HEK293 (cell line): ENCODE measurements around the gene EXTL1.

Source experiments
- FEZF1 ChIP-seq: fragments of 450-650 bp; formaldehyde crosslinking; IDR thresholded peaks from 2 replicates; pipeline ENCODE4 v1.5.1; 2016; ENCODE audit warnings: missing biosample characterization, missing genetic modification characterization
- TCF7L2 ChIP-seq: IDR thresholded peaks from 2 replicates; pipeline ENCODE4 v1.6.1; 2011; ENCODE audit warnings: low read depth, mild to moderate bottlenecking, inconsistent platforms, low read length, moderate library complexity, borderline replicate concordance
- ZNF214 ChIP-seq: fragments of 450-650 bp; formaldehyde crosslinking; IDR thresholded peaks from 2 replicates; pipeline ENCODE4 v1.5.1; 2017; ENCODE audit warnings: missing biosample characterization, mild to moderate bottlenecking, missing genetic modification characterization, borderline replicate concordance
- ZNF266 ChIP-seq: fragments of 450-650 bp; formaldehyde crosslinking; IDR thresholded peaks from 2 replicates; pipeline ENCODE4 v1.5.1; 2016; ENCODE audit warnings: missing biosample characterization, missing genetic modification characterization, low read depth
- ZNF558 ChIP-seq: fragments of 450-650 bp; formaldehyde crosslinking; IDR thresholded peaks from 2 replicates; pipeline ENCODE4 v1.5.1; 2016; ENCODE audit warnings: missing biosample characterization, missing genetic modification characterization
- ZNF677 ChIP-seq: fragments of 450-650 bp; IDR thresholded peaks from 2 replicates; pipeline ENCODE4 v1.5.0; 2018; ENCODE audit warnings: missing biosample characterization, mild to moderate bottlenecking, missing genetic modification characterization, moderate library complexity
- TF ChIP-seq, protein P1 (sequence below): fragments of 450-650 bp; formaldehyde crosslinking; IDR thresholded peaks from 2 replicates; pipeline ENCODE4 v1.5.1; 2017; ENCODE audit warnings: missing biosample characterization, missing genetic modification characterization
- TF ChIP-seq, protein P2 (sequence below): fragments of 450-650 bp; formaldehyde crosslinking; IDR thresholded peaks from 2 replicates; pipeline ENCODE4 v1.5.1; 2016; ENCODE audit warnings: missing biosample characterization, missing genetic modification characterization
- TF ChIP-seq, protein P3 (sequence below): fragments of 450-650 bp; formaldehyde crosslinking; IDR thresholded peaks from 2 replicates; pipeline ENCODE4 v1.5.1; 2017; ENCODE audit warnings: missing biosample characterization, missing genetic modification characterization
- TF ChIP-seq, protein P4 (sequence below): fragments of 450-650 bp; formaldehyde crosslinking; IDR thresholded peaks from 2 replicates; pipeline ENCODE4 v1.5.1; 2016; ENCODE audit warnings: missing biosample characterization, missing genetic modification characterization
- TF ChIP-seq, protein P5 (sequence below): fragments of 450-650 bp; formaldehyde crosslinking; conservative IDR thresholded peaks from 2 replicates; pipeline ENCODE4 v1.5.1; 2016; ENCODE audit warnings: low read depth, missing biosample characterization, missing genetic modification characterization
- TF ChIP-seq, protein P6 (sequence below): fragments of 450-650 bp; IDR thresholded peaks from 2 replicates; pipeline ENCODE4 v1.5.1; 2018; ENCODE audit warnings: missing biosample characterization, mild to moderate bottlenecking, missing genetic modification characterization
- TF ChIP-seq, protein P7 (sequence below): fragments of 450-650 bp; formaldehyde crosslinking; IDR thresholded peaks from 2 replicates; pipeline ENCODE4 v1.5.1; 2016; ENCODE audit warnings: missing biosample characterization, missing genetic modification characterization

DNA sequence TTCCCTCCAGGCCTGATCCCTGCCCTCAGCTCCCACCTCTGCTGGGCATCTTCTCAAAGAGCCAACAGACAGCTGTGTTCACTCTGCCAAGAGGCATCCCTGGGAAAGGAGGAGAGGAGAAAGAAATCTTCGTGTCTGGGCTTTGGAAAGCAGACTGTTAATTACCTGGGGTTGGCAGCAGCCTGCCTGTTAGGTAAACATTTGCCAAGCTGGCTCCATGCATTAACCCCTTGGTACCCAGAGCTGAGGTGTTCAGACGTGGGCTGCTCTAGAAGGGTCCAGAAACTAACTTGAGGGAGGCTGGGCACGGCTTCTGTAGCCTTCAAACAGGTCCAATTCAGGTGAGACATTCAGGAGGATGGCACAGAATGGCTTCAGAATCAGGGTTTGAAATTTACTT, 8.7 kb upstream of the EXTL1 start:
- TF ChIP-seq FEZF1 (no peak), ZNF266 (no peak), ZNF558 (tag by site-specific recombination) (no peak), ZNF214 (tag by site-specific recombination) (no peak), ZNF677 (tag by site-specific recombination) (no peak), TCF7L2 (no peak)
- TF ChIP-seq, protein P1, sequence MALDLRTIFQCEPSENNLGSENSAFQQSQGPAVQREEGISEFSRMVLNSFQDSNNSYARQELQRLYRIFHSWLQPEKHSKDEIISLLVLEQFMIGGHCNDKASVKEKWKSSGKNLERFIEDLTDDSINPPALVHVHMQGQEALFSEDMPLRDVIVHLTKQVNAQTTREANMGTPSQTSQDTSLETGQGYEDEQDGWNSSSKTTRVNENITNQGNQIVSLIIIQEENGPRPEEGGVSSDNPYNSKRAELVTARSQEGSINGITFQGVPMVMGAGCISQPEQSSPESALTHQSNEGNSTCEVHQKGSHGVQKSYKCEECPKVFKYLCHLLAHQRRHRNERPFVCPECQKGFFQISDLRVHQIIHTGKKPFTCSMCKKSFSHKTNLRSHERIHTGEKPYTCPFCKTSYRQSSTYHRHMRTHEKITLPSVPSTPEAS = no peak
- TF ChIP-seq, protein P2, sequence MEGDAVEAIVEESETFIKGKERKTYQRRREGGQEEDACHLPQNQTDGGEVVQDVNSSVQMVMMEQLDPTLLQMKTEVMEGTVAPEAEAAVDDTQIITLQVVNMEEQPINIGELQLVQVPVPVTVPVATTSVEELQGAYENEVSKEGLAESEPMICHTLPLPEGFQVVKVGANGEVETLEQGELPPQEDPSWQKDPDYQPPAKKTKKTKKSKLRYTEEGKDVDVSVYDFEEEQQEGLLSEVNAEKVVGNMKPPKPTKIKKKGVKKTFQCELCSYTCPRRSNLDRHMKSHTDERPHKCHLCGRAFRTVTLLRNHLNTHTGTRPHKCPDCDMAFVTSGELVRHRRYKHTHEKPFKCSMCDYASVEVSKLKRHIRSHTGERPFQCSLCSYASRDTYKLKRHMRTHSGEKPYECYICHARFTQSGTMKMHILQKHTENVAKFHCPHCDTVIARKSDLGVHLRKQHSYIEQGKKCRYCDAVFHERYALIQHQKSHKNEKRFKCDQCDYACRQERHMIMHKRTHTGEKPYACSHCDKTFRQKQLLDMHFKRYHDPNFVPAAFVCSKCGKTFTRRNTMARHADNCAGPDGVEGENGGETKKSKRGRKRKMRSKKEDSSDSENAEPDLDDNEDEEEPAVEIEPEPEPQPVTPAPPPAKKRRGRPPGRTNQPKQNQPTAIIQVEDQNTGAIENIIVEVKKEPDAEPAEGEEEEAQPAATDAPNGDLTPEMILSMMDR (tag by site-specific recombination) = no peak
- TF ChIP-seq, protein P3, sequence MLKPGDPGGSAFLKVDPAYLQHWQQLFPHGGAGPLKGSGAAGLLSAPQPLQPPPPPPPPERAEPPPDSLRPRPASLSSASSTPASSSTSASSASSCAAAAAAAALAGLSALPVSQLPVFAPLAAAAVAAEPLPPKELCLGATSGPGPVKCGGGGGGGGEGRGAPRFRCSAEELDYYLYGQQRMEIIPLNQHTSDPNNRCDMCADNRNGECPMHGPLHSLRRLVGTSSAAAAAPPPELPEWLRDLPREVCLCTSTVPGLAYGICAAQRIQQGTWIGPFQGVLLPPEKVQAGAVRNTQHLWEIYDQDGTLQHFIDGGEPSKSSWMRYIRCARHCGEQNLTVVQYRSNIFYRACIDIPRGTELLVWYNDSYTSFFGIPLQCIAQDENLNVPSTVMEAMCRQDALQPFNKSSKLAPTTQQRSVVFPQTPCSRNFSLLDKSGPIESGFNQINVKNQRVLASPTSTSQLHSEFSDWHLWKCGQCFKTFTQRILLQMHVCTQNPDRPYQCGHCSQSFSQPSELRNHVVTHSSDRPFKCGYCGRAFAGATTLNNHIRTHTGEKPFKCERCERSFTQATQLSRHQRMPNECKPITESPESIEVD (tag by site-specific recombination) = no peak
- TF ChIP-seq, protein P4, sequence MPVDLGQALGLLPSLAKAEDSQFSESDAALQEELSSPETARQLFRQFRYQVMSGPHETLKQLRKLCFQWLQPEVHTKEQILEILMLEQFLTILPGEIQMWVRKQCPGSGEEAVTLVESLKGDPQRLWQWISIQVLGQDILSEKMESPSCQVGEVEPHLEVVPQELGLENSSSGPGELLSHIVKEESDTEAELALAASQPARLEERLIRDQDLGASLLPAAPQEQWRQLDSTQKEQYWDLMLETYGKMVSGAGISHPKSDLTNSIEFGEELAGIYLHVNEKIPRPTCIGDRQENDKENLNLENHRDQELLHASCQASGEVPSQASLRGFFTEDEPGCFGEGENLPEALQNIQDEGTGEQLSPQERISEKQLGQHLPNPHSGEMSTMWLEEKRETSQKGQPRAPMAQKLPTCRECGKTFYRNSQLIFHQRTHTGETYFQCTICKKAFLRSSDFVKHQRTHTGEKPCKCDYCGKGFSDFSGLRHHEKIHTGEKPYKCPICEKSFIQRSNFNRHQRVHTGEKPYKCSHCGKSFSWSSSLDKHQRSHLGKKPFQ = no peak
- TF ChIP-seq, protein P5, sequence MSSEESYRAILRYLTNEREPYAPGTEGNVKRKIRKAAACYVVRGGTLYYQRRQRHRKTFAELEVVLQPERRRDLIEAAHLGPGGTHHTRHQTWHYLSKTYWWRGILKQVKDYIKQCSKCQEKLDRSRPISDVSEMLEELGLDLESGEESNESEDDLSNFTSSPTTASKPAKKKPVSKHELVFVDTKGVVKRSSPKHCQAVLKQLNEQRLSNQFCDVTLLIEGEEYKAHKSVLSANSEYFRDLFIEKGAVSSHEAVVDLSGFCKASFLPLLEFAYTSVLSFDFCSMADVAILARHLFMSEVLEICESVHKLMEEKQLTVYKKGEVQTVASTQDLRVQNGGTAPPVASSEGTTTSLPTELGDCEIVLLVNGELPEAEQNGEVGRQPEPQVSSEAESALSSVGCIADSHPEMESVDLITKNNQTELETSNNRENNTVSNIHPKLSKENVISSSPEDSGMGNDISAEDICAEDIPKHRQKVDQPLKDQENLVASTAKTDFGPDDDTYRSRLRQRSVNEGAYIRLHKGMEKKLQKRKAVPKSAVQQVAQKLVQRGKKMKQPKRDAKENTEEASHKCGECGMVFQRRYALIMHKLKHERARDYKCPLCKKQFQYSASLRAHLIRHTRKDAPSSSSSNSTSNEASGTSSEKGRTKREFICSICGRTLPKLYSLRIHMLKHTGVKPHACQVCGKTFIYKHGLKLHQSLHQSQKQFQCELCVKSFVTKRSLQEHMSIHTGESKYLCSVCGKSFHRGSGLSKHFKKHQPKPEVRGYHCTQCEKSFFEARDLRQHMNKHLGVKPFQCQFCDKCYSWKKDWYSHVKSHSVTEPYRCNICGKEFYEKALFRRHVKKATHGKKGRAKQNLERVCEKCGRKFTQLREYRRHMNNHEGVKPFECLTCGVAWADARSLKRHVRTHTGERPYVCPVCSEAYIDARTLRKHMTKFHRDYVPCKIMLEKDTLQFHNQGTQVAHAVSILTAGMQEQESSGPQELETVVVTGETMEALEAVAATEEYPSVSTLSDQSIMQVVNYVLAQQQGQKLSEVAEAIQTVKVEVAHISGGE = no peak
- TF ChIP-seq, protein P6, sequence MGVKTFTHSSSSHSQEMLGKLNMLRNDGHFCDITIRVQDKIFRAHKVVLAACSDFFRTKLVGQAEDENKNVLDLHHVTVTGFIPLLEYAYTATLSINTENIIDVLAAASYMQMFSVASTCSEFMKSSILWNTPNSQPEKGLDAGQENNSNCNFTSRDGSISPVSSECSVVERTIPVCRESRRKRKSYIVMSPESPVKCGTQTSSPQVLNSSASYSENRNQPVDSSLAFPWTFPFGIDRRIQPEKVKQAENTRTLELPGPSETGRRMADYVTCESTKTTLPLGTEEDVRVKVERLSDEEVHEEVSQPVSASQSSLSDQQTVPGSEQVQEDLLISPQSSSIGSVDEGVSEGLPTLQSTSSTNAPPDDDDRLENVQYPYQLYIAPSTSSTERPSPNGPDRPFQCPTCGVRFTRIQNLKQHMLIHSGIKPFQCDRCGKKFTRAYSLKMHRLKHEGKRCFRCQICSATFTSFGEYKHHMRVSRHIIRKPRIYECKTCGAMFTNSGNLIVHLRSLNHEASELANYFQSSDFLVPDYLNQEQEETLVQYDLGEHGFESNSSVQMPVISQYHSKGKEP (tag by site-specific recombination) = no peak
- TF ChIP-seq, protein P7, sequence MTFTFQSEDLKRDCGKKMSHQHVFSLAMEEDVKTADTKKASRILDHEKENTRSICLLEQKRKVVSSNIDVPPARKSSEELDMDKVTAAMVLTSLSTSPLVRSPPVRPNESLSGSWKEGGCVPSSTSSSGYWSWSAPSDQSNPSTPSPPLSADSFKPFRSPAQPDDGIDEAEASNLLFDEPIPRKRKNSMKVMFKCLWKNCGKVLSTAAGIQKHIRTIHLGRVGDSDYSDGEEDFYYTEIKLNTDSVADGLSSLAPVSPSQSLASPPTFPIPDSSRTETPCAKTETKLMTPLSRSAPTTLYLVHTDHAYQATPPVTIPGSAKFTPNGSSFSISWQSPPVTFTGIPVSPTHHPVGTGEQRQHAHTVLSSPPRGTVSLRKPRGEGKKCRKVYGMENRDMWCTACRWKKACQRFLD (tag by site-specific recombination) = no peak
